IPS DF 4.7 (cell line): ENCODE results near the gene DCANP1.
"Not testable (repeated sequence)": the region's sequence is repeated elsewhere in the genome, so short reads cannot be mapped to it uniquely, and the experiment has no call there.

ENCODE experiments used
- DNase-seq: peaks from one replicate; pipeline ENCODE4 v3.0.0-alpha.2; 2013; ENCODE audit warnings: low spot score; ENCODE audit errors: extremely low read depth

Gene DCANP1, protein sequence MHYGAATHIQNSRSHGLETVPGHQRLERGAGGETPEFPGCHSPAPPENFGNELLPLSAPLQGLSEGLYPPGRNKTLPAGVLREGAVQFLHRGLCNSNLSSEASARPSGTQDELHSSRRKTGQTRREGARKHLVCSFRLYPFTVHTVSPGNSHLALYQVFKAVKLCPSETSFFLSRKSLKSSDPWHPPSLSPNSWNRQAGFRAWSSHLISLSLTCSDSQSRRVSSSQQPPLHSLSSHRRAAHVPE

GRCh38 chr5:135447298-135447929 lies at the start of gene DCANP1:
TSS of gene DCANP1 (minus strand) at chr5:135447348. CDS start at chr5:135447108, 240 bp downstream.
- DNase-seq: no peak

DNA sequence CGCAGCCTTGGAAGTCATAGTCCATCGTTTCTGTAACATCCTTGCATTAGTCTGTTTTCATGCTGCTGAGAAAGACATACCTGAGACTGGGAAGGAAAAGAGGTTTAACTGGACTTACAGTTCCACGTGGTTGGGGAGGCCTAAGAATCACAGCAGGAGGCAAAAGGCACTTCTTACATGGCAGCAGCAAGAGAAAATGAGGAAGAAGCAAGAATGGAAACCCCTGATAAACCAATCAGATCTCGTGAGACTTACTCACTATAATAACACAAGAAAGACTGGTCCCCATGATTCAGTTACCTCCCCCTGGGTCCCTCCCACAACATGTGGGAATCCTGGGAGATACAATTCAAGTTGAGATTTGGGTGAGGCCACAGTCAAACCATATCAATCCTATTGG lies 48.4 kb upstream of the DCANP1 start:
- DNase-seq: not testable (repeated sequence)

- DNase-seq: no peak
These were observed 47.0 kb upstream of the DCANP1 start for GRCh38 chr5:135494196-135494595.

DNA sequence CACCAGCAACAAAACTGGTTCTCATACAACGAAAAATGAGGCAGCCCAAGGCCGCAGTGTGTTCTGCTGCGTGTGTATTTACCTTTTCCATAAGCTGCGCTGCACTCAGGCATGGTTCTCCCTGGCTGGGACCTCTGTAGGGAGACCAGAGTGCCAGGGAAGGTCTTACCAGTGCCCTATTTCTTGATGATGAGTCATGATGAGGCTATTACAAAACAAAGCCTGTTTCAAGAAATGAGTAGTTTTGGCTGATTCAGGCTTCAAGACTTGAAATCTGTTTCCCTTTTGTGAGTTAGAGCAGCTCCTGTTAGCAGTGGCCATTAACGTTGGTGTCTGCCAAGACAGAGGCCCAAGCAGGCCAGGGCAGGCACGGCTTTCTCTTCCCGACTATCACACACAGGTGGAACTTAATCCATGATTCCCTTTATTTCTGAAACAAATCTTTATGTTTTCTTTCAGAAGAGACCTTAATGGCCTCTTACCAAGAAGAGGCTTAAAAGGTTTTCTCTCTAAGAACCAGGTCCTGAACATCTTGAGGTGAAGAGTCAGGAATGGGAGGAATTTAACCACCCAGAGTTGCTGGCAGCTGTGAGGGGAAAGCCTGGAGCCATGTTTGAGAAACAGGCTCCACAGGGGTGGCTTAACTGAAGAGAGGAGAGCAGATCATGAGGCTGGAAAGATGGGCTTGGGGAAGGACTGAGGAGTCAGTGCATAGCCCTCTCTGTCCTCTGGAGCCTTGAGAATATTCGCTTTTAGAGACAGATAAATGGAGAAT lies 46.4 kb upstream of the DCANP1 start:
- DNase-seq: no peak

DNA sequence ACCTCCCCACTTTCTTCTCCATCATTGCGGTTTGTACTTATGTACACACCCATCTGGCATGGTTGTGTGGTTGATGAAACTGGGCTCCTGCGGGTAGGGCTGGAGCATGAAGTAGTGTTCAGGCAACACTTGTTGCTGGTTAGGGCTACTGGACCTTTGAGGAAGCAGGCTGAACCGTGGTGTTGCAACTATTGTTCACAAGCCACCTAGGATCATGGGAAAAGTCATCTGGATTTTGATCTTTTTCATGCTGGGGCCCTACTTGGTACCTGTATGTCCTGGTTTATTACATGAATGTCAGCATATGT lies 45.1 kb upstream of the DCANP1 start:
- DNase-seq: no peak

DNA sequence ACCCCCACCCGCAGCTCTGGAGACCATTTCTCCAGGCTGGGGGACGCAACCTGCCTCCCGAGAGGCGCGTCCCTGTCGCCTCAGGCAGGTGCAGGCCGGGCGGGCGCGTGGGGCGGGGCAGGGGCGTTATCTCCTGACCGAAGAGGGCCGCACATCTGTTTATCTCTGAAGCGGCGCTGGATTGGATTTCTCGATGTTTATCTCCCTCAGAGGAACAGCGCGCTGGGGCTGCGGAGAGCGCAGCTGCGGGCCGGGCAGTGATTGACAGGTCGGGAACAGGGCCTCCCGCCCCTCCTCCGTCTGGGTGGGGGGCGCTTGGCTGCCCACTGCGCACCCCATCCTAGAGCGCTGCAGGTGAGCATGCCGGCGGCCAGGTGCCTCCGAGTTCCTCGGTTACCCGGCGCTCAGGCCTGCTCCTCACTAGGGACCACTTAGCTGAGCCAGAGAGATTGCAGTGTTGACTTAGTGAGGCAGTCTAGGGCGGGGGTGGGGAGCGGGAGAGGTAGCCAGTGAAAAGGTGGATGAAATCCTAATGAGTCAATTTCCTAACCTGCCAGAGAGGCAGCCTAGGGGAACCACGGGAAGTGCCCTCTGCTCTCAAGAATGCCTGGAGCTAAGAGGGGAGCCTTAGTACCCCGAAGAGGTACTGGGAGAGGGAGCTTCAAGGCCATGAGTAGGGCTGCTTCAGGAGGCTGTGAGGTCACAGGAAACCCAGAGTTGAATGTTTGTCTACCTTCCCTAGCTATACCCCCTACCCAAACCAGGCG lies 44.6 kb upstream of the DCANP1 start:
- DNase-seq: no peak

- no peak for DNase-seq
These were observed 43.9 kb upstream of the DCANP1 start for GRCh38 chr5:135491038-135491551.

DNA sequence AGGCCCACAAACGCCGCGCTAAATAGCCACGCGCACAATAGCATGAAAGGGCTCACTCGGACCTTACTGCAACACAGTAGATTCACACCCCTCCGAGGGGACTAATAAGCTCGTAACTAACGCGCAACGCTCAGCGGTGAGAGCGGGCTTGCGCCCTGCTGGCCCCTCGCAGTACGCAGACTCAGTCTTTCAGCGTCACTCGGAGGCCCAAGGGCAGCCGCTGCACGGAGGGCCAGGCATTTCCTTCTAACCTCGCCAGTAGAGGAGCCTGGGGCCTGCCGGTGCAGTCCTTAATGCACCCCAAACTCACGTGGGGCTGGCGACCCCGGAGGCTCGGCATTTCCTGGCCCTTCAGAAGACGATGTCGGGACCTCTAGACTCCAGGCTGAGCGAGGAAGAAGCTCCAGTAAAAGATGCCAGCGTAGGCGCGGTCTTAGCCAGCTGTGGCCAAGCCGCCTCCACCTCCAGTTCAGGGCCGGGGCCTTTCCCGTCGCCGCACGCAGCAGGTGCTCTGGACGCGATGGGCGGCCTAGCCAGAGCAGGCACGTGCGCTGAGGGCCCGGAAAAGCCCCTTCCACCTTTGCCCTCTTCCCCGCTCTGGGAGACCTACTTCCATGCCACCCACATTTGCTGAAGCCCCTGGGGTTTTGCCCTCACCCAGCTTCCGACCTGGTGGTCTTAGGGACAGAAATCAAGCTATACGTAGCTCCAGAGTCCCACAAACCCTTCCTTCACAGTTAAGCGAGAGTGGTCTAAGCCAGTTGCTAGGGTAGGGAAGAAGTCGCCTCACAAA lies 43.3 kb upstream of the DCANP1 start:
- DNase-seq: no peak

DNA sequence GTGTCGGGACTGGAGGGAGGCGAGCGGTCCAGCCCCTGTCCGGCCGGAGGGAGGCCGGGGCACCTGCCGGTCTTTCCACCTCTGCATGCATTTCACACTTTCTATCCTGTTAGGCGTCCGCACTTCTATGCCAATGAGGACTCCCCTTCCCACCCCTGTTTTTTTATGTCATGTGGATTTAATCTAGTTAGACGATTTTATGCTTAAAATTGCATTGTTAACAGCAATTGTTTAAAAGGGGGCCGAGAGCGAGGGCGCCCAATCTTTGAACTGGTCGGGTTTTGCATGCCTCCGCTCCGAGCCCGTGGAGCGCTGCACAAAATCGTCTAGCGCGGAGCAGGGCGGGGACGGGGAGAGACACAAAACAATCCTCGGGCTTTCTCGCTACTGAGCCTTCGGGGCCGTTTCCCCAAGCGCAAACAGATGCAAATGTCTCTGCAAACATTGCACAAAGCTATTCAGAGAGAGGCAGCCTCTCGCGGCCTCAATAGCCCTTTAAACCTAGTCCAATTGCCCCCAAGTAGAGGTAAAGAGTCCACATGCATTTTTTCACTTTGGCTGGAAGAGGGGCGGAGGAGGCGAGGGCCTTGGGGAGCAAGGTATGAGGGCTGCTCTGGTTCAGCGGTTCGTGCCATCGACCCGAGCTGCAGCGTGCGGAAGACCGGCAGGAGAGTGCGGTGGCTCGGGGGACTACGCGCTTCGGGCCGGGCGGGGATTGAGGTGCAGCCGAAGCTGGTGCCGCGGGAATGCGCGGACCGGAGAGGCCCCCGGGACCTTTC lies 42.5 kb upstream of the DCANP1 start:
- no peak for DNase-seq

- no peak for DNase-seq
These were observed 41.7 kb upstream of the DCANP1 start for GRCh38 chr5:135488727-135489465.

DNA sequence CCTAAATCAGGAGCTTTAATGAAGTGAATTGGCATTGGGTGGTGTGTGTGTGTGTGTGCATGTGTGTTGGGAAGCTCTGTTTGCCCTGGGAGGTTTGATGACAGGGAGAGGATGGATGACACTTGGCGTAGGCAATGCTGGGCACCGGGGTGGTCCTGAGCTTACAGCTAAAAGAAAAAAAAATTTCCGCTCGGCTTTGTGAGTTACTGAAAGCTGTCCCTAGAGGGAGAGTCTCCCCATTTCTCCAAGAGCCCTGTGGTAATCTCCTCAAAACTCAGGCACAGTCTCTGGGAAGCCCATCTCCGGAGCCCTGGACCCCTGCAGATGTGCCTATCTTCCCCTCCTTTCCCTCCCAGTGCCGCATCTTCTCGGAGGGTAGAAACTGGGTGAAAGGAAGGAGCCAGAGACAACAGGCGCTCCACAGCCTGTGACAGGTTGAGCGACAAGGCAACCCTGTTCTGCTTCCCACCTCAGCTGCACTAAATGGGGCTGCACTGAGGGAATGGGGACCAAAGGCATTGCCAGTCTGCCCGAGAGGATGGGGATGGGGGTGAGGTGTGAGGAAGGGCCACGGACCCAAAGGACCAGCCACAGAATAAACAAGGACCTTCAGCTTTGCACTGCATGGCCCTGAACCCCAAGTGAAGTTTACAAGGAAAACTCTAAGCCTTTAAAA lies 40.8 kb upstream of the DCANP1 start:
- DNase-seq: no peak

- DNase-seq: no peak
These were observed 39.9 kb upstream of the DCANP1 start for GRCh38 chr5:135487037-135487395.

DNA sequence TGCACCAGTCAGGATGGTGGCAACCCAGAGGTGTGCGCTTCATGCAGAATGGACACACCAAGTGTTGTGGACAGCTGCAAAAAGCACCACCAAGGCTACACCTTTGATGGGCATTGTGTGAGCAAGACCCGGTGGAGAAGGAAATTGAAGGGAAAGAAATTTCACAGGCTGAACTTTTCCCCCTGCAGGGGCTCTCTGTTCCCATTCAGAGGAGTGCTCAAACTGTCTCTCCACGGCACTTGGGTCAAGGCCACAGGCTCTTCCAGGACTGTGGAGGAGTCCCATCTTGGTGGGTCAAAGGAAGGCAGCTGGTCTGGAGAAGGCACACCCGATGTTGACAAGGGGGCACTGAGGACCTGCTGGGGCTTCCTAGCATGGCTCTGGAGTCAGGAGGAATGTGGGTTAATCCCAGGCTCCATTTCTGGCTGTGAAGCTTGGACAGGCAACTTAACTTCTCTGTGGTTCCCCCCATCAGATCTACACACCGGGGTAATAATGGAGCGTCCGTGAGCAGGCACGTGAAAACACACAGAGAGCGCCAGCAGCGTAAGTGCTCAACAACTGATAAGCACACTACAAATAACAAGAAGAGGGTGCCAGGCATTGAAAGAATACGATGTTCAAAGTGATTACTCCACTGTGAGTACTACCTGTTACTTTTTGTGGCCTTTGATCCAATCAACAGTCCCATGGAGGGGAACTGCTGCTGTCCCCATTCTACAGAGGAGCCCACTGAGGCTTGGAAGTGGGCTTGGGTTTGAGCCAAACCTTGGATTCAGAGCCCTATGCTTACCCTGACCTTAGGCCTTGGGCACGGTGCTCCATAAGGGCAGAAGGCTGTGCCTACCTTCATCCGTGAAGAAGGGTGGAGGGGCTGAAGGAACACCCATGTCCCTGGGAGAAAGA lies 39.2 kb upstream of the DCANP1 start:
- DNase-seq: no peak

DNA sequence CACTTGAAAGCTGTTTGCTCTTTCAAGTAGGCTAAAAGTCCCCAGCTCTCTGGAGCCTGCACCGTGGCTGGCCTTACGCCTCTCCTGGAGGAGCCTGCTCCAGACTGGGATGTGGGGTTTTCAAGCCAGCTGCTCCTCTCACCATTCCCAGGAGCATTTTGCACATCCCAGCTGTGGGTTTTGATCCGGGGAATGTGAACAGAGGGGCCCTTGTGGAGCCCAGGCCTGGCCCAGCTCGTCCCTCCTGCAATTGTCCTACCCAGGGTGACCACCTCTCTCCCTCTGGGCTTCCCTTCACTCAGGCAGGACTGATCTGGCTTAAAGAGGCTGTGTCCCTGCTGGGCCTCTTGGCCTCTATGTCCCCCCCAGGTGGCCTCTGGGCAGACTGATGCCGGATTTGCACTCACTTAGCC lies 37.5 kb upstream of the DCANP1 start:
- DNase-seq: no peak

DNA sequence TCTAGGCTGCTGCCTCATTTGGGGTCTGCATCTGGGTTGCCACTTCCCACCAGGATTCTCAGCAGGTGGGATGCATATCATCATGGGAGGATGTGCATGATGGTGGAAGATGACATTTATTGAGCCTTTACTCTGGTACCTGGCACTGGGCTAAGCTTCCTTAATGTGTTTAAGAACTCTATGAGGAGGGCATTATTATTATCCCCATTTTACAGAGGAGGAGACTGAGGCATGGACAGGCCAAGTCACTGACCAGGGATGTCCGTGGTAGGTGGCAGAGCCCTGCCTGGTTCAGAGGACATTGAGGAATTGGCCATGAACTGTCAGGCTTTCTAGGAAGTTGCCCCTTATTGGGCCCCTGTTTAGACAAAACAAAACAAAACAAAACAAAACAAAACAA lies 36.1 kb upstream of the DCANP1 start:
- DNase-seq: no peak

- no peak for DNase-seq
These were observed 35.3 kb upstream of the DCANP1 start for GRCh38 chr5:135482381-135482933.

DNA sequence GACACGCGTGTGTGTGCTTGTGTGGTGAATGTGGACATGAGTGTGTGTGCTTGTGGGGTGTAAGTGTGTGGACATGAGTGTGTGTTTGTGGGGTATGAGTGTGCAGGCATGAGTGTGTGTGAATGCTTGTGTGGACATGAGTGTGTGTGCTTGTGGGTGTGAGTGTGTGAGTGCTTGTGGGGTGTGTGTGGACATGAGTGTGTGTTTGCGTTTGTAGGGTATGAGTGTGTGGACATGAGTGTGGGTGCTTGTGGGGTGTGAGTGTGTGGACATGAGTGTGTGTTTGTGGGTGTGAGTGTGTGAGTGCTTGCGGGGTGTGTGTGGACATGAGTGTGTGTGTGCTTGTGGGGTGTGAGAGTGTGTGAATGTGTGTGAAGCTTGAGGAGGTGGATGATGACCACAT lies 34.8 kb upstream of the DCANP1 start:
- DNase-seq: no peak

DNA sequence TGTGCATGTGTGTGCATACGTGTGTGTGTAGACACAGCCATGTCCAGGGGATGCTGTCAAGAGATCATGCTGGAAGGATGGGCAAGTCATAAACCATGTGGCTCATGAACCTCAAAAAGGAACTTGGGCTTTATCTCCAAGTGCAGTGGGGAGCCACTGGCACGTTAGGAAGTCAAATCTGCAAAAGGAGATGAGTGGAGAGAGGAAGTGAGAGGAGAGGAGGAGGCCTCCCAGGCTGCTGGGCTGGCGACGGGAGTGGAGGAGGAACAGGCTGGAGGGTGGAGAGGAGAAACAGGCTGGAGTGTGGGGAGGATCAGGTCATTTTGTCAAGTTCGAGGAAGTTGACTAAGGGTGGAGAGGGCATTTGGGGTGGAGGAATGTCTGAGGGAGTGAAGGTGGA lies 34.2 kb upstream of the DCANP1 start:
- no peak for DNase-seq
